Sigmoid colon (tissue), 7 donors: ENCODE results near the gene APBB2. TPM values are rescaled to one million over a fixed set of nuclear protein-coding genes. Genes with fewer than 3 reads are reported as not detected.

Source experiments
- DNase-seq: peaks from one replicate; pipeline ENCODE4 v3.0.0-alpha.2; 2019
- H3K27ac ChIP-seq, 4 donors: fragments of 200-600 bp; sonication (generic); one replicate each; pipeline ENCODE4 v1.5.1; 2016 to 2019; ENCODE audit warnings: mild to moderate bottlenecking in 1 of 4
- H3K27me3 ChIP-seq, 3 donors: fragments of 200-600 bp; sonication (generic); one replicate each; pipeline ENCODE4 v1.5.1; 2019; ENCODE audit warnings: mild to moderate bottlenecking in 1 of 3
- H3K36me3 ChIP-seq, 4 donors: fragments of 200-600 bp; sonication (generic); one replicate each; pipeline ENCODE4 v1.5.1; 2016 to 2019
- H3K4me1 ChIP-seq, 4 donors: fragments of 200-600 bp; sonication (generic); one replicate each; pipeline ENCODE4 v1.5.1; 2017 to 2019
- H3K4me3 ChIP-seq, 4 donors: fragments of 200-600 bp; sonication (generic); one replicate each; pipeline ENCODE4 v1.5.1; 2017 to 2019; ENCODE audit warnings: mild to moderate bottlenecking in 2 of 4, moderate library complexity in 1 of 4
- H3K9me3 ChIP-seq, 4 donors: fragments of 200-600 bp in 3 of 4; sonication (generic) in 3 of 4; one replicate each; pipeline versions ENCODE4 v1.5.1 to v1.6.1; 2013 to 2019
- EP300 ChIP-seq, 4 donors: sonication (generic); formaldehyde crosslinking; IDR thresholded peaks; one replicate each; pipeline ENCODE4 v1.6.1; 2017; ENCODE audit warnings: antibody characterized with exemption in 4 of 4
- POLR2A ChIP-seq, 2 donors: fragments of 450-650 bp; IDR thresholded peaks; one replicate each; pipeline ENCODE4 v1.6.1; 2016; ENCODE audit warnings: antibody characterized with exemption in 2 of 2, mild to moderate bottlenecking in 2 of 2, moderate library complexity in 2 of 2
- POLR2AphosphoS5 ChIP-seq, 4 donors: sonication (generic); formaldehyde crosslinking; IDR thresholded peaks; one replicate each; pipeline ENCODE4 v1.6.1; 2017; ENCODE audit warnings: antibody characterized with exemption in 4 of 4
- WGBS, 2 donors: extraction: QIAGEN DNeasy Blood & Tissue Kit; methylation state at CpG; one replicate each; pipeline ENCODE4 v1.1.7; 2013; 5-methylcytosine and 5-hydroxymethylcytosine counted together
- intact Hi-C: fragments of 100-400 bp; cut with DNase I; formaldehyde crosslinking; loops from one replicate; pipeline ENCODE4 v1.15.1; 2023
- polyA plus RNA-seq, 3 donors: library from polyadenylated mRNA; stranded (reverse); fragments of 200-250 nt; gene quantifications; one replicate each; pipeline ENCODE4 v1.2.3, GENCODE V29; 2013
- total RNA-seq, 4 donors: library from RNA; depleted of rRNA; stranded (reverse); fragments of >200 nt; gene quantifications; one replicate each; pipeline ENCODE4 v1.1.0, GENCODE V29; 2016
- TF ChIP-seq, protein P1 (sequence below), 4 experiments: fragments of 450-650 bp in 3 of 4; fragments of 200-600 bp in 1 of 4; IDR thresholded peaks; one replicate each; pipeline ENCODE4 v1.5.1; 2016 to 2019; ENCODE audit warnings: antibody characterized with exemption in 4 of 4, mild to moderate bottlenecking in 3 of 4, moderate library complexity in 2 of 4
- donor health status: healthy with polysubstance abuse.
- donor health status: Bipolar disorder and iron deficiency.
- donor health status: healthy.

Gene APBB2
- total and polyA plus RNA-seq, 7 donors, result 7.8 to 108 (median 69.1) TPM

DNA sequence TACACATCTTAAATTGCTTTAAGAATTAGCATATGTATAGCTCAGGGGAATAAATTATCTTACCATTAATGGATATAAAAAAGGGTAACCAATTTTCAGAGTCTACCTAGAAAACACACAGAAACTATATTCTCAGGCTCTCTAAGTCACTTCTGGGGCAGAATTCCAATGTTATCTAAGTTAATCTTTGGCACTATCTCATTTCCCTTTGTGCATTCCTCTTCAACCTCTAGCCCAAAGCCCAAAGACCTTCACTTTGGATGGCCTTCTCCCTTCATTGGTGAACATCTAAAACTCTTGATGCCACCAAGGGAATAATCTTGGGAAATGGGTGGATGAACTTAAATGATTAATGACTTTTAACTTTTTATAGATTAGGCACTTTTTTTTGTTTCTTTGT, 108.3 kb downstream of the APBB2 start:
- H3K4me3 ChIP-seq, result no peak overlapping the region
- DNase-seq, result no peak
- TF ChIP-seq EP300 (IDR thresholded peaks at IDR 0.05) (no peak), POLR2A (IDR thresholded peaks at IDR 0.05) (no peak), POLR2AphosphoS5 (IDR thresholded peaks at IDR 0.05) (no peak)
- TF ChIP-seq, protein P1, sequence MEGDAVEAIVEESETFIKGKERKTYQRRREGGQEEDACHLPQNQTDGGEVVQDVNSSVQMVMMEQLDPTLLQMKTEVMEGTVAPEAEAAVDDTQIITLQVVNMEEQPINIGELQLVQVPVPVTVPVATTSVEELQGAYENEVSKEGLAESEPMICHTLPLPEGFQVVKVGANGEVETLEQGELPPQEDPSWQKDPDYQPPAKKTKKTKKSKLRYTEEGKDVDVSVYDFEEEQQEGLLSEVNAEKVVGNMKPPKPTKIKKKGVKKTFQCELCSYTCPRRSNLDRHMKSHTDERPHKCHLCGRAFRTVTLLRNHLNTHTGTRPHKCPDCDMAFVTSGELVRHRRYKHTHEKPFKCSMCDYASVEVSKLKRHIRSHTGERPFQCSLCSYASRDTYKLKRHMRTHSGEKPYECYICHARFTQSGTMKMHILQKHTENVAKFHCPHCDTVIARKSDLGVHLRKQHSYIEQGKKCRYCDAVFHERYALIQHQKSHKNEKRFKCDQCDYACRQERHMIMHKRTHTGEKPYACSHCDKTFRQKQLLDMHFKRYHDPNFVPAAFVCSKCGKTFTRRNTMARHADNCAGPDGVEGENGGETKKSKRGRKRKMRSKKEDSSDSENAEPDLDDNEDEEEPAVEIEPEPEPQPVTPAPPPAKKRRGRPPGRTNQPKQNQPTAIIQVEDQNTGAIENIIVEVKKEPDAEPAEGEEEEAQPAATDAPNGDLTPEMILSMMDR (IDR thresholded peaks at IDR 0.05), result no peak
- intact Hi-C loops, result no loop called here
- H3K27ac ChIP-seq, result no peak overlapping the region
- no peaks in the 10 kb centered on the region for H3K4me1 ChIP-seq
- no peaks in the 10 kb centered on the region for H3K9me3 ChIP-seq
- H3K36me3 ChIP-seq, result no peaks in the 10 kb centered on the region
- no peaks in the 10 kb centered on the region for H3K27me3 ChIP-seq

DNA sequence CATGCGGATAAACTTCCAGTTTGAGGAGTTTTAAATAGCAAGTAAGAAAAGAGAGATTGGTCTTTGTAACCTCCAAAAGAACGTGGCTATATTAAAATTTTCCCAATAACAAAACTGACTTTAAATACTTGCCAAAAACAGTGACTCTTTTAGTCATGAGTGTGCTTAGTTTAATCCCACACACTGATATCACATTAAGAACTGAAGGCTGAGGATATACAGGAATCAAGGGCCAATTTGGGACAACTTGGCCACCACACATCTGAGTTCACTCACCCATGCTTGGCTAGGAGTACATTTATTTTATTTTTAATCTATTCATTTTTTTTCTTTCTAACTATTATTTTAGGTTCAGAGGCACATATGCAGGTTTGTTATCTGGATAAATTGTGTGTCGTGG, 110.2 kb downstream of the APBB2 start:
- TF ChIP-seq, protein P1 (IDR thresholded peaks at IDR 0.05), result no peak
- no peak for DNase-seq
- peak overlapping the region in 1 of 4 donors; percentile 7 for H3K27ac ChIP-seq
- H3K4me3 ChIP-seq, result no peak overlapping the region
- 80 to 88% methylated on average over 3 of the region's 3 CpGs for WGBS, 2 donors
- no peaks in the 10 kb centered on the region for H3K36me3 ChIP-seq
- peaks cover 0 to 1% (median under 1%) of the 10 kb centered on the region in 4 donors for H3K4me1 ChIP-seq
- H3K27me3 ChIP-seq, result no peaks in the 10 kb centered on the region
- intact Hi-C loops, result no loop called here
- no peaks in the 10 kb centered on the region for H3K9me3 ChIP-seq

DNA sequence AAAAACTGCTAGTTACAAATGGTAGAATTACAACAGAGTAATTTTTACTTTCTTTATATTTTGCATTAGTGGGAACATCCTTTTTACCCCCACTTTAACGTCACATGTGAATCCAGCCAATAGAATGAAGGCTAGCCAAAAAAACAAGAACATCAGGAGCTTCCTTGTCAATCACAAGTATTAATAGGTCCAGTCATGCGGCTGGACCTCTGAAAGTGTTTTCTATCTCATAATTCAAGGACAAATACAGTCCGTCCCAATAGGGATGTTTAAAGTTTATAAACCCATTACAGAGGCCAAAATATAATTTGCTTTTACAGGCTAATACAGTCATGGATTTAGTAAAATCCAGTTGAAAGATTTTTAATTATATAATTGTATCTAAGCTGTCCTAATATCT, 110.7 kb downstream of the APBB2 start:
- Histone ChIP-seq H3K27me3 (no peaks in the 10 kb centered on the region), H3K27ac (peak overlapping the region in 1 of 4 donors; percentile 7), H3K36me3 (no peaks in the 10 kb centered on the region), H3K4me1 (peaks cover 0 to 6% (median 3%) of the 10 kb centered on the region in 4 donors), H3K4me3 (no peak overlapping the region), H3K9me3 (no peaks in the 10 kb centered on the region)
- TF ChIP-seq EP300 (IDR thresholded peaks at IDR 0.05) (no peak), POLR2AphosphoS5 (IDR thresholded peaks at IDR 0.05) (no peak), POLR2A (IDR thresholded peaks at IDR 0.05) (no peak)
- TF ChIP-seq, protein P1 (IDR thresholded peaks at IDR 0.05), result no peak
- 83 to 95% methylated on average over 3 of the region's 3 CpGs for WGBS, 2 donors
- no peak for DNase-seq
- intact Hi-C loops, result no loop called here

DNA sequence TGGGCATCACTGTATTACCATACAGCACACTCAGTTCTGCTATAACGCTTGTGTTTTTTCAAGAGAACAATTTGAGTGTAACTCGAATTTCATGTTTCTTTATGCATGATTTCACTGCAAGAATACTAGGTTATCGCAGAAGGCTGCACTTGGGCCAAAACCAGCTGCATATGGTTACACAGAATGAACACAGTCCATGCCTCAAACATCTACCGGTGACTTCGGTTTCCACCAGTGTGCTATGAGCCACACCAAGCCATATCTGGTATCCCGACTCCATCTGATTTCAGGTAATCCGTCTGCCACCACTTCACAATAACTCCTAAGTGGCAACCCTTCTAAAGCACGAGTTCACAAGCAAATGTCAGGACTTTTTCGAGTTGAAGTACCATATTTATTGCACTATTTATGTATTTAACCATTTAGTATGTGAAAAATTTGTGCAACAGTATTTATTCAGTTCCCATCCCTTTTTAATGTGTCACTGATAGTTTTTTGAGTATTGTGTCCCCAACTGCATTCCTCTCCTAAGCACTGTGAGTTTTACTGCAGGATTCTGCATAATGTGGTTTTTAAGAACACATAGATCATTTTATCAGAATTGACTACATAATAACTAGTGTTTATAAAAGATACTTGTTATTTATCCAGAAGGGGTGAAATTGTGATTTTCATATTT, 111.8 kb downstream of the APBB2 start:
- 88% methylated on average over 9 of the region's 9 CpGs for WGBS, 2 donors
- Histone ChIP-seq H3K4me3 (no peak overlapping the region), H3K27ac (no peak overlapping the region), H3K4me1 (peaks cover 0 to 15% (median 9%) of the 10 kb centered on the region in 4 donors), H3K9me3 (no peaks in the 10 kb centered on the region), H3K36me3 (no peaks in the 10 kb centered on the region), H3K27me3 (no peaks in the 10 kb centered on the region)
- DNase-seq, result no peak
- intact Hi-C loops, result no loop called here
- TF ChIP-seq, protein P1 (IDR thresholded peaks at IDR 0.05), result no peak
- no peak for TF ChIP-seq POLR2AphosphoS5 (IDR thresholded peaks at IDR 0.05)
